HepG2 (cell line): ENCODE results near the gene MMP25. TPM values are rescaled to one million over a fixed set of nuclear protein-coding genes. Genes with fewer than 3 reads are reported as not detected.

Experiments
- CBX2 ChIP-seq, 2 experiments: fragments of 200-600 bp in 1 of 2; sonication (generic); formaldehyde crosslinking in 1 of 2; IDR thresholded peaks; 2 replicates each; pipeline versions ENCODE4 v1.7.0 to v1.8.1; 2018 to 2022; ENCODE audit warnings: low read depth in 2 of 2, low read length in 1 of 2, mild to moderate bottlenecking in 1 of 2, missing genetic modification reagents in 1 of 2
- ETV5 ChIP-seq: IDR thresholded peaks from 2 replicates; pipeline ENCODE4 v1.6.1; 2018; ENCODE audit warnings: missing biosample characterization, missing genetic modification reagents, inconsistent platforms, borderline replicate concordance
- EZH2 ChIP-seq: conservative IDR thresholded peaks from 2 replicates; pipeline ENCODE4 v1.6.1; 2012; ENCODE audit warnings: mild to moderate bottlenecking, low read depth, low read length, moderate library complexity
- FOXM1 ChIP-seq: sonication (generic); formaldehyde crosslinking; IDR thresholded peaks from 2 replicates; pipeline ENCODE4 v1.5.0; 2020; ENCODE audit warnings: missing genetic modification reagents
- KAT2B ChIP-seq: fragments of 150-350 bp; IDR thresholded peaks from 2 replicates; pipeline ENCODE4 v1.6.1; 2014; ENCODE audit warnings: low read depth, low read length, borderline replicate concordance
- PAWR ChIP-seq: sonication (generic); formaldehyde crosslinking; IDR thresholded peaks from 2 replicates; pipeline ENCODE4 v1.4.0; 2020; ENCODE audit warnings: missing genetic modification reagents, mild to moderate bottlenecking, borderline replicate concordance
- PCBP2 ChIP-seq: fragments of 200-400 bp; formaldehyde crosslinking; optimal IDR thresholded peaks from 2 replicates; pipeline ENCODE3; 2018; ENCODE audit warnings: low read length, low read depth; ENCODE audit not compliant: poor library complexity, severe bottlenecking
- REL ChIP-seq: sonication (generic); formaldehyde crosslinking; conservative IDR thresholded peaks from 2 replicates; pipeline ENCODE4 v1.8.0; 2022; ENCODE audit warnings: mild to moderate bottlenecking, missing genetic modification reagents, moderate library complexity
- SKI ChIP-seq: fragments of 450-650 bp; IDR thresholded peaks from one replicate; pipeline ENCODE4 v1.6.1; 2018; ENCODE audit warnings: mild to moderate bottlenecking; ENCODE audit not compliant: partially characterized antibody
- SOX5 ChIP-seq: IDR thresholded peaks from 2 replicates; pipeline ENCODE4 v1.6.1; 2016; ENCODE audit warnings: borderline replicate concordance
- TCF12 ChIP-seq, 2 experiments: fragments of 450-650 bp in 1 of 2; sonication (generic) in 1 of 2; formaldehyde crosslinking in 1 of 2; IDR thresholded peaks; 2 replicates each; pipeline versions ENCODE4 v1.6.1 to v1.8.0; 2017 to 2022; ENCODE audit warnings: antibody characterized with exemption in 1 of 2, mild to moderate bottlenecking in 1 of 2, missing genetic modification reagents in 1 of 2, moderate library complexity in 1 of 2
- ZNF343 ChIP-seq: sonication (generic); formaldehyde crosslinking; IDR thresholded peaks from 2 replicates; pipeline ENCODE4 v1.4.0; 2020; ENCODE audit warnings: mild to moderate bottlenecking, missing genetic modification reagents
- ZNF382 ChIP-seq: sonication (generic); formaldehyde crosslinking; IDR thresholded peaks from 2 replicates; pipeline ENCODE4 v1.5.0; 2020; ENCODE audit warnings: missing genetic modification reagents, mild to moderate bottlenecking, borderline replicate concordance
- polyA plus RNA-seq, 8 experiments: library from polyadenylated mRNA; depleted of rRNA in 3 of 8; stranded (reverse) in 7 of 8; unstranded in 1 of 8; fragments of >200 nt; fragmentation: Illumina TruSeq in 4 of 8; extraction: Trizol in 4 of 8; gene quantifications; 2 replicates each; pipeline versions ENCODE4 v1.2.1 to v1.2.3, GENCODE V29; 2011 to 2016; ENCODE audit warnings: low read depth in 4 of 8, missing spikeins in 1 of 8, mixed read lengths in 1 of 8; ENCODE audit not compliant: insufficient read depth in 1 of 8
- total RNA-seq, 5 experiments: library from RNA; depleted of rRNA; stranded (reverse); fragments of >200 nt; fragmentation: Illumina TruSeq; extraction: Trizol; gene quantifications; 2 replicates each; pipeline ENCODE4 v1.2.3, GENCODE V29; 2016; ENCODE audit warnings: low read depth in 1 of 5
- TF ChIP-seq, protein P1 (sequence below): sonication (generic); formaldehyde crosslinking; conservative IDR thresholded peaks from 2 replicates; pipeline ENCODE4 v1.4.0; 2020; ENCODE audit warnings: missing genetic modification reagents
- TF ChIP-seq, protein P2 (sequence below): IDR thresholded peaks from 2 replicates; pipeline ENCODE4 v1.6.1; 2016
- TF ChIP-seq, protein P3 (sequence below): sonication (generic); formaldehyde crosslinking; IDR thresholded peaks from 2 replicates; pipeline ENCODE4 v1.9.0; 2021; ENCODE audit warnings: missing genetic modification reagents, borderline replicate concordance
- TF ChIP-seq, protein P4 (sequence below): sonication (generic); formaldehyde crosslinking; IDR thresholded peaks from 2 replicates; pipeline ENCODE4 v1.8.1; 2022; ENCODE audit warnings: low read depth, mild to moderate bottlenecking, missing genetic modification reagents
- TF ChIP-seq, protein P5 (sequence below): sonication (generic); formaldehyde crosslinking; IDR thresholded peaks from 2 replicates; pipeline ENCODE4 v1.4.0; 2020; ENCODE audit warnings: missing genetic modification reagents
- TF ChIP-seq, protein P6 (sequence below): sonication (generic); formaldehyde crosslinking; IDR thresholded peaks from 2 replicates; pipeline ENCODE4 v1.5.0; 2020; ENCODE audit warnings: mild to moderate bottlenecking, low read depth, missing genetic modification reagents, borderline replicate concordance

MMP25 gene
- total and polyA plus RNA-seq, 2 of the 13 experiments (the other 11 are each of a cell fraction or from before 2014, with no cell fraction given) = 0.04 to 0.08 TPM

DNA sequence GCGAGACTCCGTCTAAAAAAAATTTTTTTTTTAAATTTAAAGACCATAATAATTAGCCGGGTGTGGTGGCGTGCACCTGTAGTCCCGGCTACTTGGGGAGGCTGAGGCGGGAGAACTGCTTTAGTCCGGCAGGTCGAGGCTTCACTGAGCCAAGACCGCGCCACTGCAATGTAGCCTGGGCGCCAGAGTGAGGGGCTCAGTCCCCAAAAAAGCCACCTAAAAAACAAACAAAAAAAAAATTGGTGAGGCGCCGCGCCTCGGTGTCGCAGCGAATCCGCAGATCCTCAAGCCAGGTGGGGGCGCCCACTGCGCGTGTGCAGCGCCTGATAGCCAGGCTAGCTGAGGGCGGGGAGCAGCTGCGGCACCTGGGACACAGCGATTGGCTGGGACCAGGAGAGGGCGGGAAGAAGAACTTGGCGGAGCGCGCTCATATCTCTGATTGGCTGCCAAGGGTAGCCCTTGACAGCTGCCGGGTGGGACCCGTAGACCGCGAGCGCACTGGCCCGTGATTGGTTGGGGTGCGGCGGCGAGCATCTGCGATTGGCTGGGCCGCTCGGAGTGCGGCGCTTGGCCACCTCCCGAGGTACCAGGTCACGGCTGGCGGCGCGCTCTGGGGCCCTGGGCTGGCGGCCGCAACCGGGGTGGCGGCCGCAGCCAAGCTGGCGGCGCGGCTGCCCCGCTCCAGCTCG, 42.6 kb upstream of the MMP25 start (continued):
- TF ChIP-seq ZNF343 (CRISPR knock-in tag) (no peak), SOX5 (CRISPR knock-in tag) (no peak), TCF12 (IDR thresholded peaks at IDR 0.05) (no peak), TCF12 (CRISPR knock-in tag; IDR thresholded peaks at IDR 0.05) (no peak), FOXM1 (CRISPR knock-in tag) (no peak), ZNF382 (CRISPR knock-in tag) (no peak), CBX2 (IDR thresholded peaks at IDR 0.05; ENCODE audit: low read depth, low read length) (no peak), CBX2 (CRISPR knock-in tag; IDR thresholded peaks at IDR 0.05; ENCODE audit: low read depth) (no peak), EZH2 (no peak), KAT2B (no peak), ETV5 (CRISPR knock-in tag) (peak; percentile 35; the same call in 1 of the 2 replicates), SKI (peak; percentile 43), PAWR (no peak), REL (CRISPR knock-in tag) (no peak), PCBP2 (no peak)
- TF ChIP-seq, protein P1, sequence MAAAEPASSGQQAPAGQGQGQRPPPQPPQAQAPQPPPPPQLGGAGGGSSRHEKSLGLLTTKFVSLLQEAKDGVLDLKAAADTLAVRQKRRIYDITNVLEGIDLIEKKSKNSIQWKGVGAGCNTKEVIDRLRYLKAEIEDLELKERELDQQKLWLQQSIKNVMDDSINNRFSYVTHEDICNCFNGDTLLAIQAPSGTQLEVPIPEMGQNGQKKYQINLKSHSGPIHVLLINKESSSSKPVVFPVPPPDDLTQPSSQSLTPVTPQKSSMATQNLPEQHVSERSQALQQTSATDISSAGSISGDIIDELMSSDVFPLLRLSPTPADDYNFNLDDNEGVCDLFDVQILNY = peak; percentile 75; the same call in 1 of the 2 replicates
- TF ChIP-seq, protein P2, sequence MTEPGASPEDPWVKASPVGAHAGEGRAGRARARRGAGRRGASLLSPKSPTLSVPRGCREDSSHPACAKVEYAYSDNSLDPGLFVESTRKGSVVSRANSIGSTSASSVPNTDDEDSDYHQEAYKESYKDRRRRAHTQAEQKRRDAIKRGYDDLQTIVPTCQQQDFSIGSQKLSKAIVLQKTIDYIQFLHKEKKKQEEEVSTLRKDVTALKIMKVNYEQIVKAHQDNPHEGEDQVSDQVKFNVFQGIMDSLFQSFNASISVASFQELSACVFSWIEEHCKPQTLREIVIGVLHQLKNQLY (CRISPR knock-in tag) = peak; percentile 76
- TF ChIP-seq, protein P3, sequence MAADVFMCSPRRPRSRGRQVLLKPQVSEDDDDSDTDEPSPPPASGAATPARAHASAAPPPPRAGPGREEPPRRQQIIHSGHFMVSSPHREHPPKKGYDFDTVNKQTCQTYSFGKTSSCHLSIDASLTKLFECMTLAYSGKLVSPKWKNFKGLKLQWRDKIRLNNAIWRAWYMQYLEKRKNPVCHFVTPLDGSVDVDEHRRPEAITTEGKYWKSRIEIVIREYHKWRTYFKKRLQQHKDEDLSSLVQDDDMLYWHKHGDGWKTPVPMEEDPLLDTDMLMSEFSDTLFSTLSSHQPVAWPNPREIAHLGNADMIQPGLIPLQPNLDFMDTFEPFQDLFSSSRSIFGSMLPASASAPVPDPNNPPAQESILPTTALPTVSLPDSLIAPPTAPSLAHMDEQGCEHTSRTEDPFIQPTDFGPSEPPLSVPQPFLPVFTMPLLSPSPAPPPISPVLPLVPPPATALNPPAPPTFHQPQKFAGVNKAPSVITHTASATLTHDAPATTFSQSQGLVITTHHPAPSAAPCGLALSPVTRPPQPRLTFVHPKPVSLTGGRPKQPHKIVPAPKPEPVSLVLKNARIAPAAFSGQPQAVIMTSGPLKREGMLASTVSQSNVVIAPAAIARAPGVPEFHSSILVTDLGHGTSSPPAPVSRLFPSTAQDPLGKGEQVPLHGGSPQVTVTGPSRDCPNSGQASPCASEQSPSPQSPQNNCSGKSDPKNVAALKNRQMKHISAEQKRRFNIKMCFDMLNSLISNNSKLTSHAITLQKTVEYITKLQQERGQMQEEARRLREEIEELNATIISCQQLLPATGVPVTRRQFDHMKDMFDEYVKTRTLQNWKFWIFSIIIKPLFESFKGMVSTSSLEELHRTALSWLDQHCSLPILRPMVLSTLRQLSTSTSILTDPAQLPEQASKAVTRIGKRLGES (CRISPR knock-in tag) = no peak
- TF ChIP-seq, protein P4, sequence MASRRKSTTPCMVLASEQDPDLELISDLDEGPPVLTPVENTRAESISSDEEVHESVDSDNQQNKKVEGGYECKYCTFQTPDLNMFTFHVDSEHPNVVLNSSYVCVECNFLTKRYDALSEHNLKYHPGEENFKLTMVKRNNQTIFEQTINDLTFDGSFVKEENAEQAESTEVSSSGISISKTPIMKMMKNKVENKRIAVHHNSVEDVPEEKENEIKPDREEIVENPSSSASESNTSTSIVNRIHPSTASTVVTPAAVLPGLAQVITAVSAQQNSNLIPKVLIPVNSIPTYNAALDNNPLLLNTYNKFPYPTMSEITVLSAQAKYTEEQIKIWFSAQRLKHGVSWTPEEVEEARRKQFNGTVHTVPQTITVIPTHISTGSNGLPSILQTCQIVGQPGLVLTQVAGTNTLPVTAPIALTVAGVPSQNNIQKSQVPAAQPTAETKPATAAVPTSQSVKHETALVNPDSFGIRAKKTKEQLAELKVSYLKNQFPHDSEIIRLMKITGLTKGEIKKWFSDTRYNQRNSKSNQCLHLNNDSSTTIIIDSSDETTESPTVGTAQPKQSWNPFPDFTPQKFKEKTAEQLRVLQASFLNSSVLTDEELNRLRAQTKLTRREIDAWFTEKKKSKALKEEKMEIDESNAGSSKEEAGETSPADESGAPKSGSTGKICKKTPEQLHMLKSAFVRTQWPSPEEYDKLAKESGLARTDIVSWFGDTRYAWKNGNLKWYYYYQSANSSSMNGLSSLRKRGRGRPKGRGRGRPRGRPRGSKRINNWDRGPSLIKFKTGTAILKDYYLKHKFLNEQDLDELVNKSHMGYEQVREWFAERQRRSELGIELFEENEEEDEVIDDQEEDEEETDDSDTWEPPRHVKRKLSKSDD (CRISPR knock-in tag) = no peak
- TF ChIP-seq, protein P5, sequence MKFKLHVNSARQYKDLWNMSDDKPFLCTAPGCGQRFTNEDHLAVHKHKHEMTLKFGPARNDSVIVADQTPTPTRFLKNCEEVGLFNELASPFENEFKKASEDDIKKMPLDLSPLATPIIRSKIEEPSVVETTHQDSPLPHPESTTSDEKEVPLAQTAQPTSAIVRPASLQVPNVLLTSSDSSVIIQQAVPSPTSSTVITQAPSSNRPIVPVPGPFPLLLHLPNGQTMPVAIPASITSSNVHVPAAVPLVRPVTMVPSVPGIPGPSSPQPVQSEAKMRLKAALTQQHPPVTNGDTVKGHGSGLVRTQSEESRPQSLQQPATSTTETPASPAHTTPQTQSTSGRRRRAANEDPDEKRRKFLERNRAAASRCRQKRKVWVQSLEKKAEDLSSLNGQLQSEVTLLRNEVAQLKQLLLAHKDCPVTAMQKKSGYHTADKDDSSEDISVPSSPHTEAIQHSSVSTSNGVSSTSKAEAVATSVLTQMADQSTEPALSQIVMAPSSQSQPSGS (CRISPR knock-in tag) = peak; percentile 68
- TF ChIP-seq, protein P6, sequence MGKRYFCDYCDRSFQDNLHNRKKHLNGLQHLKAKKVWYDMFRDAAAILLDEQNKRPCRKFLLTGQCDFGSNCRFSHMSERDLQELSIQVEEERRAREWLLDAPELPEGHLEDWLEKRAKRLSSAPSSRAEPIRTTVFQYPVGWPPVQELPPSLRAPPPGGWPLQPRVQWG (CRISPR knock-in tag) = no peak
